Calu3 (cell line): ENCODE results near the gene CR1L. TPM values are rescaled to one million over a fixed set of nuclear protein-coding genes. Genes with fewer than 3 reads are reported as not detected.
A peak's percentile ranks its signal among the peaks of the same experiment; 100 is the strongest.

Experiments used
- BruUV-seq: library from RNA; stranded (reverse); fragments of 400-500 nt; replicated peaks from 2 replicates; lab custom pipeline; 2021; lab: Mats Ljungman, UMichigan
- CTCF ChIA-PET: fragments of 300-600 bp; sonication (Branson Sonifier 250); formaldehyde crosslinking; loops from one replicate; lab custom pipeline; 2022; ENCODE audit warnings: antibody characterized with exemption; lab: Charles Lee
- DNase-seq: peaks from one replicate; pipeline ENCODE4 v3.0.0; 2022
- H3K27ac Mint-ChIP-seq: one replicate; pipeline ENCODE4 v1.8.0; 2022; ENCODE audit warnings: mixed read lengths; ENCODE audit not compliant: unreplicated experiment
- H3K27me3 Mint-ChIP-seq: one replicate; pipeline ENCODE4 v1.8.0; 2022; ENCODE audit warnings: mixed read lengths; ENCODE audit not compliant: unreplicated experiment
- H3K36me3 Mint-ChIP-seq: one replicate; pipeline ENCODE4 v1.8.0; 2022; ENCODE audit warnings: mild to moderate bottlenecking, moderate library complexity, mixed read lengths; ENCODE audit not compliant: insufficient read depth, unreplicated experiment
- H3K4me1 Mint-ChIP-seq: one replicate; pipeline ENCODE4 v1.8.0; 2022; ENCODE audit warnings: mild to moderate bottlenecking, low read depth, mixed read lengths; ENCODE audit not compliant: unreplicated experiment
- H3K4me3 Mint-ChIP-seq: one replicate; pipeline ENCODE4 v1.8.0; 2022; ENCODE audit warnings: mild to moderate bottlenecking, low read depth, moderate library complexity, mixed read lengths; ENCODE audit not compliant: unreplicated experiment
- H3K9me3 Mint-ChIP-seq: one replicate; pipeline ENCODE4 v1.8.0; 2022; ENCODE audit warnings: low read depth, mixed read lengths; ENCODE audit not compliant: unreplicated experiment
- intact Hi-C: fragments of 100-400 bp; cut with micrococcal nuclease; formaldehyde crosslinking; loops from one replicate; pipeline ENCODE4 v1.10.0; 2022; ENCODE audit not compliant: unreplicated experiment
- total RNA-seq: library from RNA; stranded (reverse); gene quantifications from 2 replicates; pipeline ENCODE4 v1.2.3, GENCODE V29; 2022
- TF ChIP-seq, protein P1 (sequence below): fragments of 200-600 bp; IDR thresholded peaks from one replicate; pipeline ENCODE4 v1.8.0; 2022; ENCODE audit warnings: antibody characterized with exemption; ENCODE audit not compliant: unreplicated experiment

The CR1L gene
- total RNA-seq, 1 experiment from 2014 or later: not detected

DNA sequence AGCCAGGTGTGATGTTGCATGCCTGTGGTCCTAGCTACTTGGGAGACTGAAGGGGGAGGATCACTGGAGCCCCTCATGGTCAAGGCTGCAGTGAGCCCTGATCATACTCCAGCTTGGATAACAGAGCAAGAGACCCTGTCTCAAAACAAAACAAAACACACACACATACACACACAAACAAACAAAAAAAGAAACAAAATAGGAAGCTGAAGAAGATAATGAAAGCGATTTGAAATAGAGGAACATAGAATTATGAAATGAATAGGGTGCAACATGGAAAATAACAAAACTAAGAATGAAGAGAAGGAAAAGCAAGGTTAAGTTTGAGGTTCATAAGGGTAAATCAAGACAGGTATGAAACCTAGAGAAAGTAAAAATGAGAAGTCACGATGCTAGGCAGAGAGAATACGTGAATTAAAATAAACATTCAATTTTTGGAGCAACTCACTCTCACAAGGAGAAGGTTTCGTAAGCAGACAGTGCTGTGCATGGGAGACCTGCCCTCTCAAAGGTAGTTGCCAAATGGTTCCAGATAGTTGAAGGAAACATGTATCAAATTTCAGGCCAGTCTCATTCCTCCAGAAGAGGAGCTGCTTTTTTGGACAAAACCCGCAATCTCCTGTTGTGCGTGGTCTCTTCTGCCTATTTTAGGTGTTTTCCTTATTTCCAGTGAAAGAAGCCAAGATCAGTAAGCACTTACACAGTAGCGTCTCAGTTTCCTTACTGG lies 110.2 kb downstream of the CR1L start:
- Mint-ChIP-seq H3K36me3 (peaks cover 86% of the 10 kb centered on the region), H3K4me3 (peak overlapping the region; percentile 94), H3K27ac (peak overlapping the region; percentile 4), H3K4me1 (peaks cover 41% of the 10 kb centered on the region), H3K27me3 (no peaks in the 10 kb centered on the region), H3K9me3 (no peaks in the 10 kb centered on the region)
- CTCF ChIA-PET: interaction anchor here (0.6 to 1.5 kb wide), 2 partner anchors 42 to 146 kb away, joined by 3 to 4 read pairs; no protein-coding TSS in a partner anchor
- TF ChIP-seq, protein P1, sequence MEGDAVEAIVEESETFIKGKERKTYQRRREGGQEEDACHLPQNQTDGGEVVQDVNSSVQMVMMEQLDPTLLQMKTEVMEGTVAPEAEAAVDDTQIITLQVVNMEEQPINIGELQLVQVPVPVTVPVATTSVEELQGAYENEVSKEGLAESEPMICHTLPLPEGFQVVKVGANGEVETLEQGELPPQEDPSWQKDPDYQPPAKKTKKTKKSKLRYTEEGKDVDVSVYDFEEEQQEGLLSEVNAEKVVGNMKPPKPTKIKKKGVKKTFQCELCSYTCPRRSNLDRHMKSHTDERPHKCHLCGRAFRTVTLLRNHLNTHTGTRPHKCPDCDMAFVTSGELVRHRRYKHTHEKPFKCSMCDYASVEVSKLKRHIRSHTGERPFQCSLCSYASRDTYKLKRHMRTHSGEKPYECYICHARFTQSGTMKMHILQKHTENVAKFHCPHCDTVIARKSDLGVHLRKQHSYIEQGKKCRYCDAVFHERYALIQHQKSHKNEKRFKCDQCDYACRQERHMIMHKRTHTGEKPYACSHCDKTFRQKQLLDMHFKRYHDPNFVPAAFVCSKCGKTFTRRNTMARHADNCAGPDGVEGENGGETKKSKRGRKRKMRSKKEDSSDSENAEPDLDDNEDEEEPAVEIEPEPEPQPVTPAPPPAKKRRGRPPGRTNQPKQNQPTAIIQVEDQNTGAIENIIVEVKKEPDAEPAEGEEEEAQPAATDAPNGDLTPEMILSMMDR: no peak
- BruUV-seq: no TSS peak
- intact Hi-C loops: loop anchor here (5.0 kb wide), 1 partner anchor 58 kb away; no protein-coding TSS in a partner anchor
- no peak for DNase-seq

DNA sequence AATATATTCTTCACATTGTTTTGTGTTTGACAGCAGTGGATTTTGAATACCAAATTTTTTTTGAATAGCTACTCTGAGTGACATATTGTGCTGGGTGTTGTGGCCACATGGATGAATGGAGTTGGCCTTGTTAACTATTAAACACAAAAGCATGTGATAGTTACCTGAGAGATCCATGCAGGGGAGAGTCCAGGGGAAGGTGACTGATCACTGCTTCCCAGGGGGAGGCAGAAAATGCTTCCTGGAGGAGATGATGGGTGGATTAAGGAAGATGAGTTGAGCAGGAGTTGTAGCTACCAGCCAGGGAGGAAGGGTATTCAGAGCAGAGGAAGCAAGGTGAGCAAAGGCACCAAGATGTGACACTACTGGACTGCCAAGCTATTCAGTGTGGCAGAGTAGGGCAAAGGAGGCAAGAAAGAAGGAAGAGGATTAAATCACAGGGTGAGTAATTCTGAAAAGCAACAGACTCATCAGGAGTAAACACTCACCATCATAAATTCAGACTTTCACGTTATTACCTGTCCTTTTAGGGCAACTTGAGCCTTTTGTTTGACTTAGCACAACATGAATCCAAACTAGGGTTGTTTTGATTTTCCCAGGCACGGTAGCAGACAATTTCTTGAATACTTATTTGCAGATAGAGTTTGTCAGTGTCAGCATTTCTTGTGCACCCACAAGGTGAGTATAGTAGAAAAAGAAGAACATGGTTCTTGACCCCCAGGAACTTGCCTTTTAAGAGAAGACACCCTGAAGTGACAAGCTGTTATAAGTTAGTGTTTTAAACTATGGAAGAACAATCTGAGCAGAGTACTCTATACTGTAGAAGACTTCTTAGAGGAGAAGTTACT lies 111.1 kb downstream of the CR1L start:
- H3K4me3 Mint-ChIP-seq: peak overlapping the region; percentile 94
- no peaks in the 10 kb centered on the region for H3K9me3 Mint-ChIP-seq
- DNase-seq: no peak
- intact Hi-C loops: no loop called here
- peaks cover 38% of the 10 kb centered on the region for H3K4me1 Mint-ChIP-seq
- CTCF ChIA-PET: interaction anchor here (1.5 kb wide), 1 partner anchor 41 kb away, joined by 4 read pairs; no protein-coding TSS in a partner anchor
- H3K36me3 Mint-ChIP-seq: peaks cover 91% of the 10 kb centered on the region
- no peaks in the 10 kb centered on the region for H3K27me3 Mint-ChIP-seq
- no TSS peak for BruUV-seq
- peak overlapping the region; percentile 58 for H3K27ac Mint-ChIP-seq
- TF ChIP-seq, protein P1: no peak

DNA sequence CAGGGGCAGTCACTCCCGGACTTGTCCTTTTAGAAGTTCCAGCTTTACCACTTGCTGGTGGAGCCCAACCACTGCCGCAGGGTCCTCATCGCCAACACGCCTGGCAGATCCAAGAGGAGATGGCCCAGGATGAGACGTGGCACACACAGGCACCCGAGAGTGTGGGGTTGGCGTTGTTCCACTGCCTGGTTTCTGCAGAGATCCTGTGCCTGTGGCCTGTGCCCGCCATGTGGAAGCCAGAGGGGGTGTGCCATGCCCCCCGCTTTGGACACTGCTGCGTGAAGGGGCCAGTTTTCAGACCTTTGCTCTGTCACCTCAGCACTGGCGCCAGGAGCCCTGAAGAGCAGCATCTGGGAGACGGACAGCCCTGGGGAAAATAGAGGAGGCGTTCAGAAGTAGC lies 117.7 kb downstream of the CR1L start:
- H3K27ac Mint-ChIP-seq: no peak overlapping the region
- TF ChIP-seq, protein P1: no peak
- no TSS peak for BruUV-seq
- intact Hi-C loops: no loop called here
- no peak overlapping the region for H3K4me3 Mint-ChIP-seq
- no peaks in the 10 kb centered on the region for H3K4me1 Mint-ChIP-seq
- H3K27me3 Mint-ChIP-seq: no peaks in the 10 kb centered on the region
- H3K9me3 Mint-ChIP-seq: no peaks in the 10 kb centered on the region
- peaks cover 98% of the 10 kb centered on the region for H3K36me3 Mint-ChIP-seq
- CTCF ChIA-PET: no interaction called here
- no peak for DNase-seq

- Mint-ChIP-seq H3K4me1 (no peaks in the 10 kb centered on the region), H3K27me3 (no peaks in the 10 kb centered on the region), H3K4me3 (no peak overlapping the region), H3K9me3 (no peaks in the 10 kb centered on the region), H3K36me3 (peaks cover 98% of the 10 kb centered on the region), H3K27ac (no peak overlapping the region)
- TF ChIP-seq, protein P1: no peak
- no peak for DNase-seq
- CTCF ChIA-PET: interaction anchor here (0.7 kb wide), 1 partner anchor 254 kb away, joined by 3 read pairs; no protein-coding TSS in a partner anchor
- intact Hi-C loops: no loop called here
- BruUV-seq: no TSS peak
Measured at GRCh38 chr1:207763091-207763490, 118.2 kb downstream of the CR1L start.
